ENCODE measurements around the gene EFNA5. TPM values are rescaled to one million over a fixed set of nuclear protein-coding genes. Genes with fewer than 3 reads are reported as not detected.

Gene EFNA5
- total and polyA plus RNA-seq, 2 of the 13 experiments (the other 11 are each of a cell fraction or from before 2014, with no cell fraction given) = not detected

GRCh38 chr5:107470295-107470582 lies 200.5 kb downstream of the EFNA5 start (continued):
- TF ChIP-seq PBX2 (CRISPR knock-in tag; IDR thresholded peaks at IDR 0.05) = no peak

- Histone ChIP-seq H3K4me2 (ENCODE audit: low read depth, low read length) (no peak overlapping the region), H3K27ac (ENCODE audit: extremely low read length, insufficient read depth, low read length) (no peak overlapping the region), H3K4me1 (ENCODE audit: insufficient read depth, low read length) (no peaks in the 10 kb centered on the region), H3K79me2 (ENCODE audit: insufficient read depth, low read length) (no peaks in the 10 kb centered on the region), H3K36me3 (replicated peaks in 1 of 2; ENCODE audit: control insufficient read depth in 1 of 2, insufficient read depth in 2 of 2, low read length in 2 of 2) (no peaks in the 10 kb centered on the region), H3K9ac (ENCODE audit: insufficient read depth, low read depth, low read length) (no peak overlapping the region), H3K4me3 (replicated peaks in 1 of 3; ENCODE audit: insufficient read depth in 1 of 3, low read depth in 2 of 3, low read length in 3 of 3) (no peak overlapping the region), H3K9me3 (ENCODE audit: low read length) (no peaks in the 10 kb centered on the region), H4K20me1 (ENCODE audit: insufficient read depth, low read length) (no peaks in the 10 kb centered on the region), H2AFZ (ENCODE audit: low read length) (no peak overlapping the region), H3K27me3 (ENCODE audit: control insufficient read depth in 1 of 2, insufficient read depth in 2 of 2, low read length in 2 of 2) (no peaks in the 10 kb centered on the region)
- POLR2A ChIA-PET = no interaction called here
- BruUV-seq (replicated peaks) = no TSS peak
- CTCF ChIA-PET (ENCODE audit: low intra/inter-chr PET ratio, low total read pairs) = no interaction called here
- FAIRE-seq = no peak
- 40% methylated on average over 5 of the region's 5 CpGs for WGBS (ENCODE audit: low lambda C conversion rate)
- intact Hi-C loops (cut with micrococcal nuclease; ENCODE audit: unreplicated experiment) = no loop called here
- DNase-seq (ENCODE audit: low spot score) = no peak
- in situ Hi-C loops (cut with HindIII; ENCODE audit: extremely low pct_ligation_motif_present, low pct_unique_long_range_greater_than_20kb) = no loop called here
- no peak for ATAC-seq
- TF ChIP-seq TAF1 (CRISPR knock-in tag; IDR thresholded peaks at IDR 0.05) = no peak
- no peak for TF ChIP-seq CBX2 (IDR thresholded peaks at IDR 0.05; ENCODE audit: low read depth, low read length)
- TF ChIP-seq CBX2 (CRISPR knock-in tag; IDR thresholded peaks at IDR 0.05; ENCODE audit: low read depth) = no peak
- TF ChIP-seq ZNF468 (CRISPR knock-in tag; IDR thresholded peaks at IDR 0.05) = no peak
- no peak for TF ChIP-seq ZFY (CRISPR knock-in tag; IDR thresholded peaks at IDR 0.05)
- TF ChIP-seq ZNF275 (CRISPR knock-in tag; IDR thresholded peaks at IDR 0.05; ENCODE audit: borderline replicate concordance) = no peak
- no peak for TF ChIP-seq THAP8 (CRISPR knock-in tag; IDR thresholded peaks at IDR 0.05; ENCODE audit: borderline replicate concordance)
- TF ChIP-seq, protein P1, sequence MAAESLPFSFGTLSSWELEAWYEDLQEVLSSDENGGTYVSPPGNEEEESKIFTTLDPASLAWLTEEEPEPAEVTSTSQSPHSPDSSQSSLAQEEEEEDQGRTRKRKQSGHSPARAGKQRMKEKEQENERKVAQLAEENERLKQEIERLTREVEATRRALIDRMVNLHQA (CRISPR knock-in tag; IDR thresholded peaks at IDR 0.05) = no peak
- TF ChIP-seq, protein P2, sequence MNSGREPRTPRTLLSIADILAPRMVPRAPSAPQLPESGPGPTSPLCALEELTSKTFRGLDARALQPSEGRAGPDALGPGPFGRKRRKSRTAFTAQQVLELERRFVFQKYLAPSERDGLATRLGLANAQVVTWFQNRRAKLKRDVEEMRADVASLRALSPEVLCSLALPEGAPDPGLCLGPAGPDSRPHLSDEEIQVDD (CRISPR knock-in tag; IDR thresholded peaks at IDR 0.05; ENCODE audit: borderline replicate concordance) = no peak
- TF ChIP-seq GABPA (IDR thresholded peaks at IDR 0.05; ENCODE audit: low read depth, low read length) = no peak
- TF ChIP-seq GABPA (CRISPR knock-in tag; IDR thresholded peaks at IDR 0.05; ENCODE audit: low read depth) = no peak
- no peak for TF ChIP-seq ZNF333 (CRISPR knock-in tag; IDR thresholded peaks at IDR 0.05; ENCODE audit: borderline replicate concordance)
- TF ChIP-seq ZFX (CRISPR knock-in tag; IDR thresholded peaks at IDR 0.05; ENCODE audit: low read depth) = no peak
- no peak for TF ChIP-seq MAFF (IDR thresholded peaks at IDR 0.05; ENCODE audit: low read depth, low read length)
- TF ChIP-seq, protein P3, sequence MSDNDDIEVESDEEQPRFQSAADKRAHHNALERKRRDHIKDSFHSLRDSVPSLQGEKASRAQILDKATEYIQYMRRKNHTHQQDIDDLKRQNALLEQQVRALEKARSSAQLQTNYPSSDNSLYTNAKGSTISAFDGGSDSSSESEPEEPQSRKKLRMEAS (IDR thresholded peaks at IDR 0.05) = no peak
- TF ChIP-seq TRIM24 (CRISPR knock-in tag; IDR thresholded peaks at IDR 0.05) = no peak
These were observed 201.0 kb downstream of the EFNA5 start for GRCh38 chr5:107469485-107470294.

Data from HepG2 (cell line).